Activated CD8-positive, alpha-beta memory T cell treated with anti-CD3 and anti-CD28 coated beads, Interleukin-2, amount 50 U/mL, for 4 hours (primary cell): ENCODE results near the gene GRK6.

Experiments used
- DNase-seq: peaks from one replicate; pipeline ENCODE4 v3.0.0-alpha.2; 2020

GRK6 gene

DNA sequence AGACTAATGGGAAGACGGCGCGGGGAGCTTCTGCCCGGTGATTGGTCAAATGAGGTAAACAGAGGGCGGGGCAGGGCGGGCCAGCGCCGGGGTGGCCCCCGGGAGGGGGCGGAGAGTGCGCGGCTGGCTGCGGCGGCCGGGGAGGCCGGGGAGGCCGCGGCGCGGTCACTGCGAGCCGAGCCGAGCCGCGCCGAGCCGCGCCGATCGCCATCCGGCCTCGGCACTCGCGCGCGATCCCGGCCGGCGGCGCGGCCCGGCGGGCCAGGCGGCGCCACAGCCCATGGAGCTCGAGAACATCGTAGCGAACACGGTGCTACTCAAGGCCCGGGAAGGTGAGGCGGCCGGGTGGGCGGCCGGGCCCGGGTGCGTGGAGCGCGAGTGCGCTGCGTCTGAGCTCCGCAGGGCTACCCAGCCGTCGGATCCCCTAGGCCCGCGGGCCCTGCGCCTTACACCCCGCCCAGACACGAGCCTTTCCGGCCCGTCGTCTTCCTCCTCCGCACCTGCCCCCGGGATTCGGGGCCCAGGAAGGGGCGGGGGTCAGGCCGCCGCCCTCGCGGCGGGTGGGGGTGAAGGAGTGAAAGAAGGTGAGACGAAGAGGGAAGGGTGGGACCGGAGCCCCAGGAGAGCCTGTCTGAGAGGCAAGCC is at the start of gene GRK6:
Gene GRK6, plus strand, starts transcription at position 111 of the 645 bp plus-strand sequence. Its CDS starts 170 bp downstream, at position 281.
- DNase-seq: peak; percentile 67

DNA sequence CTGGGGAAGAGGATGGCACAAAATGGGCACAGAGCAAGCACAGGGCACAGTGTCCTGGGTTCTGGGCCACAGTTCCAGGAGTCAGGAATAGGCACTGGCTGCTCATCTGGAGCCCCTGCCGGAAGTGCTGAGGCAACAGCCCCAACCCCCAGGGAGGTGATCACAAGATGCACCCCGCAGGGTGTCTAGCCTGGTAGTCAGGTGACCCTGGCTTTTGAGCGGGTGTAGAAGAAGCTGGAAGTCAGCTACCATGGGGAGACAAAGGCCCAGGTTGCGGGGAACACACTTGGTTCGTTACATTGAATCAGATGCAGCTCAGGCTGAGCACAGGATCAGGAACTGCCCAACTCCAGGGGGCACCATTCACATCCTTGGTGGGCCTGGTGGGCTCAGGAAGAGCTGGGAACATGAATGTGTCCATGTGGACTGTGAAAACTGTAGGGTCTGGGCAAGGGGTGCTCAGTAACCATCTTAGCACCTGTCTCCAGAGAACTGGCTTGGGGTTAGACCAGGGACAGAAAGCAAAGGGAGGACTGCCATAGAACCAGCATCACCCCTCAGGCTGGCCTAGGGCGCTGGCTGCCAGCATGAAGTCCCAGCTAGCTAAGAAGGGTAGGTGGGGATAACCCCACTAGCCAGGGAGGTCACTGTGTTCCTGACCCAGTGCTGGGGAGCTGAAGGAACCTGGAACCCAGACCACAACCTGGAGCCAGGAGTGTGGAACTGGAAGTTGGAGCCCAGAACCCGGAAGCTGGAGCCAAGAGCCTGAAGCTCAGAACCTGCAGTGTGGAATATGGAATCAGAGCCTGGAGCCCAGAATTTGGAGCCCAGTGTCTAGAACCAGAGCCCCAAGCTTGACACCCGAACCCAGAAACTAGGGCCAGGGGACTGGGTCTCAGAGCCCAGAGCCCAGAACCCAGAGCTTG is 48.4 kb upstream of the GRK6 start:
- DNase-seq: no peak

DNA sequence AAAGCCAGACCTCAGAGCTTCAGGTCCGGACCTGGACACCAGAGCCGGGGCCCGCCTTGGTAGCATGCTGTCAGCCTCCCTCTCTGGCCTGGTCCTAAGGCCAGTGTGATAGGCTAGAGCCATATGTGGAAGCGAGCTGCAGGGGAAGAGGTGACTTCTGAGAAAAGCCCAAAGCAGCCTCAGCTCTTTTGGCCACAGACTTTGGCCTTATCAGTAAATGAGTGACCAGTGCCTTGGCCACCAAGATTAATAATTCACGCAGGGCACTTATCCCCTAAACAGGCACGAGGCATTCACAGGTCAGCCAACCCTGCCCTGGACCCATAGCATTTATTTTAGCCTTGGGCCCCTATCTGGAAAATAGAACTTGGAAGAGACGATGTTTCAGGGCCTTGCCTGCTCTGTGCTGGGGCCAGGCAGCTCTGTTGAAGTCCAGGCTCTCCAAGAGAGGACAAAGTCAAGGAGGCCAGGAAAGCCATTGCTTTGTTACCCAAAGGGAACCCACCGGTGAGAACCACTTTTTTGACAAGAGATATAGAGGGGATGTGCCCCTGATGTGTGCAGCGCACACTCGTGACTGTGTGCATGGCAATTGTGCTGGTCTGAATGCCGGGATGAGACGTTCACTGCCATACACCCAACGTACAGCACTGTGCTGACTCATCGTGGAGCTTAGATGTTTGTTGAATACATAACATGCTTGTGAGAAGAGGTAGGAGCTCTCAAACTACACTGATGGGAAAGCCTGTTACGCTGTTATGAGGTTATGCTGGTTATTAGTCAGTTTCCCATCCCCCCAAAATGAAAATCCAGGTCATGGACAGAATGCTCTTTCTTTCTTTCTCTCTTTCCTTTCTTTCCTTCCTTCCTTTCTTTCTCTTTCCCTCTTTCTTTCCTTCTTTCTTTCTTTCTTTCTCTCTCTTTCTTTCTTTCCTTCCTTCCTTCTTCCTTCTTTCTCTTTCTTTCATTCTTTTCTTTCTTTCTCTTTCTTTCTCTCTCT is 47.3 kb upstream of the GRK6 start:
- DNase-seq: no peak

DNA sequence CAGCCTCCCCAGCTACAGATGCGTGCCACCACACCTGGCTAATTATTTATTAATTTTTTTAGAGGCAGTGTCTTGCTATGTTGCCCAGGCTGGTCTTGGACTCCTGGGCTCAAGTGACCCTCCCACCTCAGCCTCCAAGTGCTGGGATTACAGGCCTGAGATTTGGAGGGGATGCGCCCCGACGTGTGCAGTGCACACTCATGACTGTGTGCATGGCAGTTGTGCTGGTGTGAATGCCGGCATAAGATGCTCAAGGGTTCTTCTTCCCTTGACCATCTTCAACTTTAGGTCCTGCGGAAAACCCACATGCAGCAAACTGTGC is 45.7 kb upstream of the GRK6 start:
- no peak for DNase-seq

DNA sequence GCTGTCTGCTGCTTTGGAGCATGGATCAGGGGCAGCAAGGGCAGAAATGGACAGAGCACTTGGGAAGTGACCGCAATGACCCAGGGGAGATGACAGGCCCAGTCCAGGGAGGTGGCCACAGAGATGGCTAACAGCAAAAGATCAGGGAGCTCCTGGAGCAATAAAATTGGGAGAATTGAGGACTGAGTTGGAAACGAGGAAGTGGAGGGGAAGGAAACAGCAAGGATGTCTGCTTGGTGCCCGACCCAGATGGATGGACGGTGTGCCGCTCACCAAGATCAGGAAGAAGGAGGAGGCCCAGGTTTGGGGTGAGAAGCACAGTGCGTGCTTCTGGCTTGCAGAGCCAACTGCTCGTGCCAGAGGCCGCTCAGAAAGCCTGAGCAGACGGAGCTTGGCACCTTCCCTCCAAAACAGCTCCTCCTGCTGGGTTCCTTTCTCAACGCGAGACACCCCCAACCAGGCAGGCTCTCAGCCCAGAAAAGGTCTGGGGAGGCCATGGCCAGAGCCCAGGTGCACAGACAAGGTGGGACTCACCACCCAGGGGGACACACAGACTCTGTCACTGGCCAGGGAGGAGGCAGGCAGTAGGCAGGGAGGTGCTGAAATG is 44.0 kb upstream of the GRK6 start:
- no peak for DNase-seq

DNA sequence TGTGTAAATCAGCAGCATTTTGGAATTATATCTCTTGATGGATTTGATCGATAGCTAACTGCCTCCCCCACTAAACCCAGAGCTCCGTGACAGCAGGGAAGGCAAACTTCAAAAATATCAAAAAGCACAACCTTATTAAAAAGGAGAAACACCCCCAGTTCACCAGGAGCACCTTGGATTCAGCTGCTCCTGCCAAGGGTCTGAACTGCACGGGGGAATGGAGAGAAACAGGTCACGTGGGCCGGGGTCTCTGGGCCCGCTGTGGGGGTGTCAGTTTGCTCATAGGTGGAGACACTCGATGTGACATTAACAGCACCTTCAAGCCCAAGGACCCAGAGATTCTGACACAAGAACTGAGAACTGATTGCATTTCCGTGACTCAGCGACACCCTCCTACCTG is 43.3 kb upstream of the GRK6 start:
- no peak for DNase-seq

GRCh38 chr5:177384134-177384533 is 42.3 kb upstream of the GRK6 start, which contains the start of gene SLC34A1:
TSS of gene SLC34A1 (plus strand) at chr5:177384434. CDS start at chr5:177385742, 1,308 bp downstream.
- no peak for DNase-seq

- DNase-seq: no peak
Measured at GRCh38 chr5:177385720-177386119, 40.8 kb upstream of the GRK6 start.

GRCh38 chr5:177386542-177386941 is 39.9 kb upstream of the GRK6 start:
- DNase-seq: no peak

DNA sequence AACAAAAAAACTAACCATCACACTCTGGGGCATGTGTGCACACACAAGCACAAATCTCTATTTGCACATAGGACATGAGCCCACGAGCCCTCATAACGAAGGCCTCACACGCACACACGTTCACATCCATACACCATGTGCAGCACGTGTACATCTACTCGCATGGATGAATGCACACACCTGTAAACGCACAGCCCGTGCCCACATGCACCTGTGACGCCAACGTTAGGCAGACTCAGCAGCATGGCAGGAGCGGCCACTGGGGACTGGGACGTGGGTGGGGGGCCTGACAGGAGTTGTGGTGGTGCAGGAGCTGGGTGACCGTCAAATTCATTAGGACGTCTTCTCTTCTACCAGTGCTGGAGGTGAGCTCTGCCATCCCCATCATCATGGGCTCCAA is 39.1 kb upstream of the GRK6 start:
- DNase-seq: no peak

DNA sequence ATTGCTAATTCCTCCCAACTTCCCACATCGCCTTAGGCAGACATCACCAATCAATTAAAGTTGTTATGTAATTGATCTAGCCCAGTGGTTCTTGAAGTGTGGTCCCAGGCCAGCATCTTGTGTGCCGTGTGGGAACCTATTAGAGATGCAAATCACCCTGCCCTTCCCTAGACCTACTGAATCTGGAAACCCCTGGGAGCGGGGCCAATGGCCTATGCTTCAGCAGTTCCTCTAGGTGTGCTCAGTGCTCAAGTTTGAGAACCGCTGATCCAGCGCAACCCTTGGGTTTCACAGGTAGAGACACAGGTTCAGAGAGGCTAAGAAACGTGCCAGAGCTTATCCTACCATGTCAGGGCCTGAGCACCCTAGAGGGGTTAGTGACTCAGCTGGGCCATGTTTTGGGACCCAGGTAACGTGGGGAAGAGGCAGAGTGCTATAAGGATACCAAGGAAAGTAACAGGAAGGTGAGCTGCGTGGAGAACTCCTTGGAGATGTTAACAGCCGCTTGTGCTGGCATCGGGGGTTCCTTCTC is 37.9 kb upstream of the GRK6 start:
- no peak for DNase-seq

- DNase-seq: peak; percentile 47
Measured at GRCh38 chr5:177389241-177390169, 37.0 kb upstream of the GRK6 start.

- DNase-seq: peak; percentile 89
Measured at GRCh38 chr5:177390363-177391300, 35.8 kb upstream of the GRK6 start.

GRCh38 chr5:177392765-177393164 is 33.7 kb upstream of the GRK6 start:
- DNase-seq: no peak

DNA sequence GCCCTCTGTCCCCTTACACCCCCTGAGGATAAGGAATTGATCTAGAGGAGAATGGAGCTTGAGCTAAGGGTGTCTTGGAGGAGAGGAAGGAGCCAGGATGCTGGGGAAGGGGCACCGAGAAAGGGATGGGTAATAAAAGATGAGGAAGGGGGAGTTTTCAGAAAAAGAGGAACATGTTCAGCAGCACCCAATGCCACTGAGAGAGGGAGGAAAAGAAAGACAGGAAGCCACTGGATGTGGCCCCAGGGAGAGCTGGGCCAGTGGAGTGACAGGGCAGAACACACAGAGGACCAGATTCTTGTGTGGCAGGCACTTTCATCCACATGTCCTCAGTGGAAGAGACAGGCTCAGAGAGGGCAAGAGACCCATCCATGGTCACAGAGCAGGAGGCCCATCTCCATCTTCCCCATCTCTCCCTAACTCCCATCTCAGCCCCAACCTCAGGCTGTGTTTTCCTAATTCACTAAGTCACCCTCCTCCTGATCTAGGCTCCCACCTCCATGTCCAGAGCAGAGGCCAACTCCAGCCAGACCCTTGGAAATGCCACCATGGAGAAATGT is 33.2 kb upstream of the GRK6 start:
- DNase-seq: no peak

GRCh38 chr5:177393990-177394389 is 32.5 kb upstream of the GRK6 start:
- DNase-seq: no peak

DNA sequence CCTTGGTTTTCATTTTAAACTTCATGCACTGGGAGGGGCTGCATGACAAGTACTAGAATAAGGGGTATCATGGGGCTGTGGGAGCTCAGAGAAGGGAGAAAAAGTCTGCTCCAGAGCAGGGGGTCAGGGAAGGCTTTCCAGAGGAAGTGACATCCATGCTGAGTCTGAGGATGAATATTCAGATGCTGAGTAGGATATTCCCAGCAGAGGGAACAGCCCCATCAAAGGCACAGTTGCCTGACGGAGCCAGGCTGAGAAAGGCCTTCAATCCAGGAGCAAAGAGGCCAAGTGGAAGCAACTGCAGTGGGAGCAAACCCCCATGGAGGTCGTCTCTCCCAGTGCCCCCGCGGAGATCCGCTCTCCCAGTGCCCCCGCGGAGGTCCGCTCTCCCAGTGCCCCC is 30.4 kb upstream of the GRK6 start:
- DNase-seq: no peak

- DNase-seq: no peak
Measured at GRCh38 chr5:177396807-177397206, 29.7 kb upstream of the GRK6 start.

DNA sequence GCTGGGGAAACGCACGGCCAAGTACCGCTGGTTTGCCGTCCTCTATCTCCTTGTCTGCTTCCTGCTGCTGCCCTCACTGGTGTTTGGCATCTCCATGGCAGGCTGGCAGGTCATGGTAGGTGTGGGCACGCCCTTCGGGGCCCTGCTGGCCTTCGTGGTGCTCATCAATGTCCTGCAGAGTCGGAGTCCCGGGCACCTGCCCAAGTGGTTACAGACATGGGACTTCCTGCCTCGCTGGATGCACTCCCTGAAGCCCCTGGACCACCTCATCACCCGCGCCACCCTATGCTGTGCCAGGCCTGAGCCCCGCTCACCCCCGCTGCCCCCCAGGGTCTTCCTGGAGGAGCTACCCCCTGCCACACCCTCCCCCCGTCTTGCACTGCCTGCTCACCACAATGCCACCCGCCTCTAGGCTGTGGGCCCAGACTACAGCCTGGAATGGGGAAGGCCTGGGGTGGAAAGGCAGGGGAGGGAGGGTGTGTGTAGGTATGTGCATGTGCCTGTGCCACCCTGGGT is 28.5 kb upstream of the GRK6 start:
- no peak for DNase-seq
